Naive thymus-derived CD4-positive, alpha-beta T cell (primary cell): ENCODE results near the gene ACKR3. TPM values are rescaled to one million over a fixed set of nuclear protein-coding genes. Genes with fewer than 3 reads are reported as not detected.

Source experiments
- ATAC-seq: fragments of 150-1000 bp; cut with Tn5 transposase; 2 replicates; pipeline ENCODE4 v1.10.0; 2021; ENCODE audit warnings: mild to moderate bottlenecking, moderate library complexity
- CTCF ChIA-PET: fragments of 350-600 bp; sonication (Branson Sonifier 250); formaldehyde crosslinking; loops from one replicate; lab custom pipeline; 2021; ENCODE audit warnings: antibody characterized with exemption; lab: Charles Lee
- POLR2A ChIA-PET: fragments of 350-600 bp; sonication (Branson Sonifier 250); formaldehyde crosslinking; loops from one replicate; lab custom pipeline; 2021; ENCODE audit warnings: antibody characterized with exemption, inconsistent platforms; lab: Charles Lee
- DNase-seq, 9 donors: peaks; one replicate each; pipeline versions ENCODE4 v3.0.0 to v3.0.0-alpha.2; 2020 to 2022; ENCODE audit warnings: mixed read lengths in 1 of 9
- H3K27ac ChIP-seq: one replicate; pipeline ENCODE4 v1.7.0; 2013; ENCODE audit warnings: mild to moderate bottlenecking, low read depth, low read length, moderate library complexity
- H3K27me3 ChIP-seq, 2 donors: one replicate each; pipeline ENCODE4 v1.7.0; 2013; ENCODE audit warnings: low read length in 2 of 2, mild to moderate bottlenecking in 2 of 2, moderate library complexity in 2 of 2; ENCODE audit not compliant: control insufficient read depth in 2 of 2, insufficient read depth in 2 of 2
- H3K36me3 ChIP-seq, 3 experiments: 1 replicate in 2 of 3; 2 replicates in 1 of 3; pipeline ENCODE4 v1.7.0; 2013; ENCODE audit warnings: low read length in 3 of 3, mild to moderate bottlenecking in 3 of 3, moderate library complexity in 1 of 3; ENCODE audit not compliant: insufficient read depth in 3 of 3, control insufficient read depth in 2 of 3
- H3K4me1 ChIP-seq, 2 donors: one replicate each; pipeline ENCODE4 v1.7.0; 2013; ENCODE audit warnings: low read length in 2 of 2, mild to moderate bottlenecking in 2 of 2, moderate library complexity in 1 of 2; ENCODE audit not compliant: control insufficient read depth in 2 of 2, insufficient read depth in 2 of 2
- H3K4me3 ChIP-seq: 2 replicates; pipeline ENCODE4 v1.7.0; 2013; ENCODE audit warnings: mild to moderate bottlenecking, low read length
- H3K9me3 ChIP-seq, 3 experiments: 1 replicate in 2 of 3; 2 replicates in 1 of 3; pipeline ENCODE4 v1.7.0; 2013; ENCODE audit warnings: low read length in 3 of 3; ENCODE audit not compliant: control insufficient read depth in 2 of 3
- H3K27ac Mint-ChIP-seq, 9 donors: one replicate each; pipeline ENCODE4 v1.8.0; 2020 to 2022; ENCODE audit warnings: mixed read lengths in 9 of 9, mild to moderate bottlenecking in 8 of 9, moderate library complexity in 5 of 9, inconsistent platforms in 2 of 9
- H3K27me3 Mint-ChIP-seq, 5 donors: one replicate each; pipeline ENCODE4 v1.8.0; 2021 to 2022; ENCODE audit warnings: mixed read lengths in 5 of 5, mild to moderate bottlenecking in 1 of 5
- H3K36me3 Mint-ChIP-seq, 5 donors: one replicate each; pipeline ENCODE4 v1.8.0; 2020 to 2022; ENCODE audit warnings: mixed read lengths in 5 of 5, mild to moderate bottlenecking in 3 of 5, inconsistent platforms in 1 of 5
- H3K4me1 Mint-ChIP-seq, 7 donors: one replicate each; pipeline ENCODE4 v1.8.0; 2020 to 2022; ENCODE audit warnings: mixed read lengths in 7 of 7, mild to moderate bottlenecking in 3 of 7, inconsistent platforms in 1 of 7
- H3K4me3 Mint-ChIP-seq, 10 donors: one replicate each; pipeline ENCODE4 v1.8.0; 2020 to 2022; ENCODE audit warnings: mild to moderate bottlenecking in 10 of 10, mixed read lengths in 10 of 10, moderate library complexity in 6 of 10, inconsistent platforms in 2 of 10
- H3K9me3 Mint-ChIP-seq, 11 donors: one replicate each; pipeline ENCODE4 v1.8.0; 2020 to 2022; ENCODE audit warnings: mixed read lengths in 11 of 11, mild to moderate bottlenecking in 4 of 11, inconsistent platforms in 1 of 11, moderate library complexity in 1 of 11
- intact Hi-C, 2 donors: fragments of 100-400 bp; cut with micrococcal nuclease; formaldehyde crosslinking; loops; one replicate each; pipeline ENCODE4 v1.15.1; 2023
- polyA plus RNA-seq, 2 donors: library from polyadenylated mRNA; unstranded; fragments of 300-500 nt; fragmentation: Illumina TruSeq; gene quantifications; one replicate each; pipeline ENCODE4 v1.2.3, GENCODE V29; 2021
- total RNA-seq, 6 experiments: library from RNA in 5 of 6; stranded (reverse) in 5 of 6; gene quantifications; 1 replicate in 5 of 6; 2 replicates in 1 of 6; pipeline ENCODE4 v1.2.3 and lab custom pipeline; 2021 to 2026

ACKR3 gene
- total and polyA plus RNA-seq, 7 experiments from 2014 or later, result 2.8 to 6.2 (median 4.1) TPM

- Mint-ChIP-seq H3K27me3 (no peaks in the 10 kb centered on the region), H3K36me3 (peaks cover 16 to 50% (median 38%) of the 10 kb centered on the region in 5 donors), H3K4me1 (peaks cover 35 to 70% (median 48%) of the 10 kb centered on the region in 7 donors), H3K4me3 (peak overlapping the region in 4 of 10 donors; percentile 17 to 45 (median 28)), H3K27ac (peak overlapping the region in 7 of 9 donors; percentile 14 to 71 (median 53)), H3K9me3 (peaks cover 0 to 11% (median 5%) of the 10 kb centered on the region in 11 donors)
- no peak for DNase-seq
- ATAC-seq, result no peak
- Histone ChIP-seq H3K27me3 (no peaks in the 10 kb centered on the region), H3K27ac (no peak overlapping the region), H3K36me3 (peaks cover 0 to 12% (median 10%) of the 10 kb centered on the region in 3 experiments), H3K4me1 (peaks cover 9 to 17% of the 10 kb centered on the region in 2 donors), H3K9me3 (peaks cover 0 to 7% (median 0%) of the 10 kb centered on the region in 3 experiments), H3K4me3 (no peak overlapping the region)
- ChIA-PET CTCF (interaction anchor here (1.1 kb wide), 1 partner anchor 46 kb away, joined by 3 read pairs; no protein-coding TSS in a partner anchor), POLR2A (interaction anchor here (0.6 to 3.1 kb wide), 3 partner anchors 10 to 31 kb away, joined by 3 to 17 read pairs (median 7); partner anchors contain the start of gene ACKR3)
- intact Hi-C loops, result no loop called here
These were observed 10.3 kb upstream of the ACKR3 start for GRCh38 chr2:236558993-236559978.

DNA sequence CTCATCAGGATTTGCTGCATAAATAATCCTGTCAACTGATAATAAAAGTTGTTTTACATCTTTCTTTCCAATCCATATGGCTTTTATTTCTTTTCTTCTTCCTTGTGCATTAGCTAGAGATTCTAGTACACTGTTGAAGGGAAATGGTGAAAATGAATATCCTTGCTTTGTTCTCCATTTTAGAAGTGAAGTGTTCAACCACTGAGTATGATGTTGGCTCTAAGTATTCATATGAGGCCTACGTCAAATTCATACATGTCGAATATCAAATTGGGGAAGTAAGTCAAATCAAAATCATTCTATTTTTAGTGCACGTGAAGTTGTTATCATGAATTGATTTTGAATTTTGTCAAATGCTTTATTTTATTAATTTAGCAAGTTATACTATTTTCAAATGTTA is 7.8 kb upstream of the ACKR3 start:
- Histone ChIP-seq H3K27me3 (no peaks in the 10 kb centered on the region), H3K9me3 (no peaks in the 10 kb centered on the region), H3K4me1 (no peaks in the 10 kb centered on the region), H3K27ac (no peak overlapping the region), H3K4me3 (no peak overlapping the region), H3K36me3 (peaks cover 0 to 12% (median 10%) of the 10 kb centered on the region in 3 experiments)
- Mint-ChIP-seq H3K4me1 (peaks cover 29 to 50% (median 34%) of the 10 kb centered on the region in 7 donors), H3K27ac (no peak overlapping the region), H3K4me3 (no peak overlapping the region), H3K36me3 (peaks cover 16 to 45% (median 28%) of the 10 kb centered on the region in 5 donors), H3K27me3 (peaks cover 0 to 7% (median 0%) of the 10 kb centered on the region in 5 donors), H3K9me3 (peaks cover 0 to 2% (median 0%) of the 10 kb centered on the region in 11 donors)
- no peak for DNase-seq
- ChIA-PET CTCF (no interaction called here), POLR2A (no interaction called here)
- no peak for ATAC-seq
- intact Hi-C loops, result no loop called here

DNA sequence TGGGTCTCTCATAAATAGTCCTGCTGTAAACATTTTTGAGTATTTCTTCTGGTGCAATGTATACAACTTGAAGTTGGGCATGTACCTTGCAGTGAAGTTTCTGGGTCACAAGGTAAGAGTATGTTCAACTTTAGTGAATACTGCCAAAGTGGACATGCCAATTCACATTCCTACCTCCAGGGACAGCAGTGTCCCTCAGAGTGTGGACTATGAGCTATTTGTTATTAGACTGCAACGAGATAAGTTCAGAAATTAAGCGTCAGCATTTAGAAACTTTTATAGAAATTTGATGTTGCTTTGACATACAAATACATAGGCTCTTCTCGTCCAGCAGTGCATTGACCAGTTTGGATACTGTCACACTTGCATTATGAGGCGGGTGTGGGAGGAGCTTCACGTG is 7.2 kb upstream of the ACKR3 start:
- ChIA-PET POLR2A (no interaction called here), CTCF (no interaction called here)
- no peaks in the 10 kb centered on the region for H3K9me3 ChIP-seq
- peaks cover 0 to 12% (median 10%) of the 10 kb centered on the region in 3 experiments for H3K36me3 ChIP-seq
- Mint-ChIP-seq H3K4me1 (peaks cover 29 to 45% (median 34%) of the 10 kb centered on the region in 7 donors), H3K36me3 (peaks cover 16 to 45% (median 28%) of the 10 kb centered on the region in 5 donors), H3K27me3 (peaks cover 0 to 11% (median 0%) of the 10 kb centered on the region in 5 donors), H3K4me3 (no peak overlapping the region), H3K27ac (peak overlapping the region in 2 of 9 donors; percentile 18 to 30), H3K9me3 (peaks cover 0 to 2% (median 0%) of the 10 kb centered on the region in 11 donors)
- H3K4me3 ChIP-seq, result no peak overlapping the region
- DNase-seq (no peak), ATAC-seq (no peak)
- intact Hi-C loops, result no loop called here
- no peak overlapping the region for H3K27ac ChIP-seq
- H3K4me1 ChIP-seq, result no peaks in the 10 kb centered on the region
- H3K27me3 ChIP-seq, result no peaks in the 10 kb centered on the region

DNA sequence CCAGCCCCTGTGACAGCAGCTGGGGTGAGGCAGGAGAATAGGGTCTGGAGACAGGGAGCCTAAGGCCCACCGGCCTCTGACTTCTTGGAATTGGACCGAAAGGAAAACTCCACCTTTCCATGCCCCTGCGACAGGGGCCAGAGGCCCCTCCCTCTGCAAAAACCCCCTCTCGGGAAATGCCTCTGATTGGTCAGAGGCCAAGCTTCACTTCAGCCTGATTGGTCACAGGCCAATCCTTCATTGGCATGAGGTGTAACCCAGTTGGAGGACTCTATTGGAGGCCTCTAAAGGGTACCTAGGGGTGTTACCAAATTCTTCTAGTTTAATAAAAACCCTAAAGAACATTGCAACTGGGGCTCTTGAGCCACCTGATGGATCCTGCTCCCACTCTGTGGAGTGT is 5.7 kb upstream of the ACKR3 start:
- Mint-ChIP-seq H3K9me3 (peaks cover 0 to 2% (median 0%) of the 10 kb centered on the region in 11 donors), H3K27ac (no peak overlapping the region), H3K36me3 (peaks cover 16 to 39% (median 25%) of the 10 kb centered on the region in 5 donors), H3K4me1 (peaks cover 24 to 42% (median 29%) of the 10 kb centered on the region in 7 donors), H3K27me3 (peaks cover 0 to 19% (median 0%) of the 10 kb centered on the region in 5 donors), H3K4me3 (no peak overlapping the region)
- no peak overlapping the region for H3K4me3 ChIP-seq
- DNase-seq, result no peak
- H3K27me3 ChIP-seq, result no peaks in the 10 kb centered on the region
- peaks cover 0 to 12% (median 10%) of the 10 kb centered on the region in 3 experiments for H3K36me3 ChIP-seq
- ChIA-PET POLR2A (no interaction called here), CTCF (no interaction called here)
- H3K9me3 ChIP-seq, result no peaks in the 10 kb centered on the region
- intact Hi-C loops, result no loop called here
- ATAC-seq, result no peak
- no peak overlapping the region for H3K27ac ChIP-seq
- peaks cover 3 to 4% of the 10 kb centered on the region in 2 donors for H3K4me1 ChIP-seq

DNA sequence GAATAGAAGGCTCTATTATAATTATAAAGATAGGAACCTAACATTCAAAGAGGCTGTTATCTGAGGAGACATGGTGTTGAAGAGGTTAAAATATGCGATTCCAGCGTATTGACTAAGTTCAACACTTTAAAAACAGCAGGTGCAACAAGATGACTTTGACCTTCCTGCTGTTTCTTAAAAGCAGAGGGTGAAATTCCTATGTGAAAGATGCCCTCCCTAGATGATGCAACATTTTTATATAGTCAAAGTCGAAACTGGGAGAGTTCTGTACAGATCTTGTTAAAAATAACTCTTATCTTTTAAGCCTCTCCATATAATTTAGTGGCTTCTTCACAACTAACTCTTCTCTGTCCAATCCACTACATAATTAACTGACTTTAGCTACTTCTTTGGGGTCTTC is 4.4 kb upstream of the ACKR3 start:
- peaks cover 16 to 36% (median 25%) of the 10 kb centered on the region in 5 donors for H3K36me3 Mint-ChIP-seq
- no peak overlapping the region for H3K27ac ChIP-seq
- peaks cover 22 to 39% (median 28%) of the 10 kb centered on the region in 7 donors for H3K4me1 Mint-ChIP-seq
- no peak overlapping the region for H3K4me3 ChIP-seq
- H3K9me3 Mint-ChIP-seq, result peaks cover 0 to 2% (median 0%) of the 10 kb centered on the region in 11 donors
- peaks cover 0 to 19% (median 0%) of the 10 kb centered on the region in 5 donors for H3K27me3 Mint-ChIP-seq
- H3K36me3 ChIP-seq, result peaks cover 0 to 12% (median 10%) of the 10 kb centered on the region in 3 experiments
- ChIA-PET POLR2A (interaction anchor here (1.0 kb wide), 2 partner anchors 17 to 19 kb away, joined by 3 to 4 read pairs; no protein-coding TSS in a partner anchor), CTCF (interaction anchor here (1.4 to 2.0 kb wide), 2 partner anchors 10 to 15 kb away, joined by 3 to 5 read pairs; no protein-coding TSS in a partner anchor)
- H3K27ac Mint-ChIP-seq, result no peak overlapping the region
- H3K9me3 ChIP-seq, result no peaks in the 10 kb centered on the region
- no peak overlapping the region for H3K4me3 Mint-ChIP-seq
- ATAC-seq (no peak), DNase-seq (no peak)
- intact Hi-C loops, result loop anchor here (5.0 kb wide), 2 partner anchors 198 to 522 kb away; partner anchors contain the start of gene COPS8 (in 1 of the 2)
- H3K4me1 ChIP-seq, result peaks cover 9 to 13% of the 10 kb centered on the region in 2 donors
- no peaks in the 10 kb centered on the region for H3K27me3 ChIP-seq

- Histone ChIP-seq H3K4me1 (peaks cover 9 to 13% of the 10 kb centered on the region in 2 donors), H3K4me3 (no peak overlapping the region), H3K36me3 (peaks cover 0 to 12% (median 10%) of the 10 kb centered on the region in 3 experiments), H3K27ac (no peak overlapping the region), H3K9me3 (no peaks in the 10 kb centered on the region), H3K27me3 (no peaks in the 10 kb centered on the region)
- Mint-ChIP-seq H3K4me1 (peaks cover 15 to 36% (median 25%) of the 10 kb centered on the region in 7 donors), H3K36me3 (peaks cover 13 to 31% (median 23%) of the 10 kb centered on the region in 5 donors), H3K27ac (peak overlapping the region in 1 of 9 donors; percentile 81), H3K27me3 (peaks cover 0 to 19% (median 0%) of the 10 kb centered on the region in 5 donors), H3K4me3 (peak overlapping the region in 4 of 10 donors; percentile 1 to 54 (median 18)), H3K9me3 (peaks cover 0 to 2% (median 0%) of the 10 kb centered on the region in 11 donors)
- ChIA-PET POLR2A (interaction anchor here (1.0 kb wide), 2 partner anchors 17 to 20 kb away, joined by 3 to 4 read pairs; no protein-coding TSS in a partner anchor), CTCF (interaction anchor here (1.4 to 2.0 kb wide), 2 partner anchors 11 to 15 kb away, joined by 3 to 5 read pairs; no protein-coding TSS in a partner anchor)
- no peak for DNase-seq
- intact Hi-C loops, result loop anchor here (5.0 kb wide), 2 partner anchors 199 to 521 kb away; partner anchors contain the start of gene COPS8 (in 1 of the 2)
- no peak for ATAC-seq
These were observed 3.7 kb upstream of the ACKR3 start for GRCh38 chr2:236565879-236566402.
